NK-92 treated with Interleukin-12 subunit alpha and Interleukin-12 subunit beta, amount 100 ng/mL, for 24 hours (cell line): ENCODE results near the gene EXT2.

ENCODE experiments used
- DNase-seq: peaks from one replicate; lab custom pipeline; 2025; lab: John Stamatoyannopoulos, UW

The EXT2 gene

DNA sequence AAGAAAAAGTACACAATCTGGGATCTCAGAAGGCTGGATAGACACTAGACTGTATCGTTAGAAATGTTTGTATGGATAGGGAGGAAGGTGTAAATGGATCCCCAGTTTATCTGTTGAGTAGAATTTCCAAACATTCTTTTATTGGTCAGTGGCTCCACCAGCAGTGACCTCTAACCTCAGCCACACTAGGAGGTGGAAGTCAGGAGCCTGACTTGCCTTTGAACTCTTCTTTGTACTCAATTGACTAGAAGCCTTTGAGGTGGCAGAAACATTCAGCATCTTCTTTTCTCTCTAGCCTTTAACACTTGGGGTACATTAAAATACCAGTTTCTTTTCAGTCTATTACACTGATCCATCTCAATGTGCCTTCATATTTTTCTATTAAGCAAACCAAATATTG lies 39.1 kb downstream of the EXT2 start:
- no peak for DNase-seq

DNA sequence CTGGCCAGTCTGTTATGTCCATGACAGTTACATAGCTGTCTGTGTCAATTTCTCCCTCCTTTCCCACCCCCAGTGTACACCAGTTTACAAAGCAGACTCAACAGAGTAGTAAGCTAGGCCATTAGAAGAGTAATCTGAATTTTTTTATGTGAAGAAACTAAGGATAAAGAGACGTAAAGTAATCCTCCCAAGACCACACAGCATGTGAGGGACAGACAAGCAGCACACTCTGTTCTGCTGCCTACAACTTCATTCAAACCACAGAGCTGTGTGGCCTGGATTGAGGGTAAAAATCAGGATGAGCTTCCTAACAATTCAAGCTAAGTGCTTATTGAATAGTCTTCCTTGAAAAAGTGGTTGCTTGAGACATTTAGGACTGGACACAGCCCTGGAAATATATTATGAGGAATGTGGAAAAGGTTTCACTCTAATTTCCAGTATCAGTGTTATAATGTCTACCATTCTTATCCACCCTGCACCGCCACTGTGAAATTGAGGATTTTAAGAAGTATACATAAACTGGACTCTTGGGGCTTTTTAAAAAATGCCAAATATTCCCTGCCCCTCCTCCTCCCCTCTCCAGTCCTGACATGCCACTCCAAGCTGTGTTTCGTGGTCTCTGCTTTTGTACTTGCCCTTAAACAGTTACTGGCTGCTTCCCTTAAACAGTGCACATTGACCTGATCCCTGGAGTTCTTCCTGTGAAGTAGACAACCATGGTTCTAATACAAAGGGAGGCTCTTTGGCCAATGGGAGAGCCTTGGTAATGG lies 40.9 kb downstream of the EXT2 start:
- no peak for DNase-seq

DNA sequence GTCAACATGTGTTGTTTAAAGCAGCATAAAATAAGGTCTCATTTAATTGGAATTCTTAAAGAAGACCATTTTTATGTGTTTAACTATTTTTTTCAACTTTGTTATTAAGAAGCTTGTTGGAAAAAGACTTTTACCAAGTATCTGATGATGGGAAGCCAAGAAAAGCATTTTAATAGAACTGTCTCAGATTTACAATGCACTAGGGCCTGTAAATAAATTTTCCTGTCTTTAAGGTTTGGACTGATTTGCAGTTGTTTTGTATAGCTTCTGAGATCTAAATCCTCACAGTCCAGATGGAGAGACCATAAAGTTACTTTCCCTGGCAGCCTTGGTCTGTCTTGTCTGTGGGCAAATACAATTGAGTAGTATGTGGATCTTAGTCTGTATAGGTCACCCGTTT lies 41.6 kb downstream of the EXT2 start:
- DNase-seq: no peak

GRCh38 chr11:44138286-44138685 lies 42.8 kb downstream of the EXT2 start:
- no peak for DNase-seq

DNA sequence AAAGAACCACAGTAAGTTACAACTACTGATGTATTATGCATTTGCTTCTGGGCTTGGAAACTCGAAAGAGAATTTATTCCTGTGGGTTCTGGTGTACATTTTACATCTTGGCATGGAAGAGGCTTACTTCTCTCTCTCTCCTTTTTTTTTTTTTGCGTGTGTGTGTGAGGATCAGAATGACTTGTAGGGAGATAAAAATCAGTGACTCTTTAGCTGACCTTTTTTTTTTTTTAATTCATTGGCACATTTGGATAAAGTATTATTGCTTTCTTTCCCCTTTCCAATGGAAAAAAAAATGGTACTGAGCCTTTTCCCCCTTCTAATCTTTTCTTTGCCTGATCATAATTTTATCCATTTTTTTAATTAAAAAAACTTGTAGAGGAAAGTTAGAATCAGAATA lies 43.5 kb downstream of the EXT2 start:
- DNase-seq: no peak

GRCh38 chr11:44139565-44140330 lies 44.3 kb downstream of the EXT2 start:
- DNase-seq: no peak

DNA sequence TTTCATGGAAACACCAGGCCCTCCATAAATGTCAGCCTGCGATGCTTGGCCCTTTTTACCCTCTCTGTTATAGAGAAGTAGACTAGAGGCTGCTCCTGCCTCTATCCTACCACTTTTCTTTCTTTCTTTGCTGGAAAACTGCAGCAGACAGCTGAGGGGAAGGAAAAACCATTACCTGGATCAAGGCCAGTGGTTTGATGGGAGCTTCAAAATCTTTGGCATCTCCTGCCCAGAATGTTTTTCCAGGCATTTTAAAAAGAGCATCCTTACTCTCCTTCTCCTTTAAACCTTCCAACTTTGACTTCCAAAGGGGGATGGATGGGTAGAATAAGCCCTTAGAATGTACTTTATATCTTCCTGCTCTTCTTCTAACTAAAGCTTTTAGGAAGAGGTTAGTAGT lies 44.9 kb downstream of the EXT2 start:
- DNase-seq: no peak

- DNase-seq: no peak
These were observed 45.3 kb downstream of the EXT2 start for GRCh38 chr11:44140805-44141204.

GRCh38 chr11:44143987-44144909 lies 48.8 kb downstream of the EXT2 start:
- DNase-seq: no peak

- no peak for DNase-seq
These were observed 49.7 kb downstream of the EXT2 start for GRCh38 chr11:44145011-44145775.

DNA sequence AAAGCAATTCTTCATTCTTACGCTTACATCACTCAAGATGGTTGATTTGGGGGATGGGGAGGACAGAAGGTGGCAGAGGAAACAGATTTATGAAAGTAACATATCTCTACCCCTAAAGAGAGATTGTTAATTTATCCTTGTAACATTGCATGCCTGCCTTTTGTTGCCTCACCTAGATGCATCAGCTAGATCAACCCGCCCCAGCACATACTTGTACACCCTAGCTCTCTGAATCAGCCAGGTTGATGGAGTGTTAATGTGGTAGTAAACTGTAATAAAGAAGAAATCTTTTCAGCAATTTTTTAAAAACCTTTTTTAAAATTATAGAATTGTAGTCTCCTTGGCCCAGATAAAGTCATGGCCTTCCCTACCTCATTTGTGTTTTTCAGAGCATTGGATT lies 51.5 kb downstream of the EXT2 start:
- DNase-seq: no peak

GRCh38 chr11:44147751-44148150 lies 52.3 kb downstream of the EXT2 start:
- DNase-seq: no peak

- no peak for DNase-seq
These were observed 54.2 kb downstream of the EXT2 start for GRCh38 chr11:44149651-44150050.

GRCh38 chr11:44150401-44150800 lies 54.9 kb downstream of the EXT2 start:
- no peak for DNase-seq

GRCh38 chr11:44157019-44157418 lies 61.5 kb downstream of the EXT2 start:
- DNase-seq: no peak

DNA sequence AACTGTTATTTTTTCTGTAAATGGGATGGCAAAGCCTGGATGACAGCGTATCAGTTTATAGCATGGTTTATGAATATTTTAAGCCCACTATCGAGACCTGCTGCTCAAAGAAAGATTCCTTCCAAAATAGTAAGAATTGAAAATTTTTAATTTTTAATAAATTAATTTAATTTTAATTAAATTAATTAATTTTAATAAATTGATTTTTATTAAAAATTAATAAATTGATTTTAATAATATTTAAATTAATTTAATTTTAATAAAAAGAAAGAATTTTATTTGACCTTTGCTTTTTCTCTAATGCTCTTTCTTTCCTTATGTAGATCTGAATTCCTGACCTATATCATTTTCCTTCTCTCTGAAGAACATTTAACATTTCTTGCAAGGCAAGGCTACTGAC lies 62.9 kb downstream of the EXT2 start:
- DNase-seq: no peak

- no peak for DNase-seq
These were observed 64.6 kb downstream of the EXT2 start for GRCh38 chr11:44159848-44160721.

DNA sequence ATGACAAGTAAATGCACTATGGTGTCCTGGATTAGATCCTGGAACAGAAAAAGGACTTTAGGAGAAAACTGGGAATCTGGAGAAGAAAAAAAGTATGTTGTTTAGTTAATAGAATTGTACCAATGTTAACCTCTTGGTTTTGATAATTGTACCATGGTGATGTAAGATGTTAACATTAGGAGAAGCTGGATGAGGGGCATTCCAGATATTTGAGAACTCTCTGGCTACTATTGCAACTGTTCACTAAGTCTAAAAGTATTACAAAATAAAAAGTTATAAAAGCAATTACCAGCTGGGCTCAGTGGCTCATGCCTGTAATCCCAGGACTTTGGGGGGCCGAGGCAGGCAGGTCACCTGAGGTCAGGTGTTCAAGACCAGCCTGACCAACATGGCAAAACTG lies 66.5 kb downstream of the EXT2 start:
- DNase-seq: no peak

GRCh38 chr11:44162662-44163061 lies 67.2 kb downstream of the EXT2 start:
- DNase-seq: no peak

DNA sequence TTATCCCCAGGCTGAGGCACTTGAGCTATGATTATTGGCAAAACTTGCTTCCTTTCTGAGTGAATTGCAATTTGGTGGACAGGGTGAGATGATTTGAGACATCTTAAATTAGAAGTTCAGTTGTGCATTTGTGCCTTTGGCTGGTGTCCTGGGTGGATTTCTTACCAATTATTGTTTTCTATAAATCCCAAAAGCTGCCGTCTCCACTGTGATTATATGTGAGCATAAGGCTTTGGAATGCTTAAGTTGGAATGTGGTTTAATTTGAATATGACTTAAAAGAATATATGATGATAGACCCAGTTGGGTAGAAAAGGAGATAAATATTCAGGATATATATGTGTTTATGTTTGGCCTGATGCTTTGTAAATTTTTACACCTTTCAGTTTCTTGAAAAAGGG lies 70.0 kb downstream of the EXT2 start:
- DNase-seq: no peak

GRCh38 chr11:44167046-44167445 lies 71.6 kb downstream of the EXT2 start:
- no peak for DNase-seq
